ENCODE data around the gene SLC46A2.
A peak's percentile ranks its signal among the peaks of the same experiment; 100 is the strongest.

The SLC46A2 gene

DNA sequence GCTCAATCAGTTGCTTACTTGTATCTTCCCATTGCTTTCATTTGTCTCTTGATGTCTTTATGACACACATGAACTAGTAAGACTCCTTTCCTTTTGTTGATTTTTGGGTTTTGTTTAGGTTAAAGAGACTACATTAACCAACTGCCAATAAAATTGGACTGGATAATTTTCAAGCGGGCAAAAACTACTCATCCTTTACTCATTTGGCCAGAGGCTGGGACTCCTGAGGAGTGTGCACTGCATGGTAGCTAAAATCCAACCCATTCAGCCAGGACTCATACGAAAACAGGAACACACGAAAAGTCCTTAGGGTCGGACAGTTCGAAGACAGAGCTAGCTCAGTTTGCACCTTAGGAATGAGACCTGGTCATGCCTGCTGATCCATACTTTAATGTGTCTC is 6.0 kb downstream of the SLC46A2 start:
- DNase-seq: no peak

DNA sequence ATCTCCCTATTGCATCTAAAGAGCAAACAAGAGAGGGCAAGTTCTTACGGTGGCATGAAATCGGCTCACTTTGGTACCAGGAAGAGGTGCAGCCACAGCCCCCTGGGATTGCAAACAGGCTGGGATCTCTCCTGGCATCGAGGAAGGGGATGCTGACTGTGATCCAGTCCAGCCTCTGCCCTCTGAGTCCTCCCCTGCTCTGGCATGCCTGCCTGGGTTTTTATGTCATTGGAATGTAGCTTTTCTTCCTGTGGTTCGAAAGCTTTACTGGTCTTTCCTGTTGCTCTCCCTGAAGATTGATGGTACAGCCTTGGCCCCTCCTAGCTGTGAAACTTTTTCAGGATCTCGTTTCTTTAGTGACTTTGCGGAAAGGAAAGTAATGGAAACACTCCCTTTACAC is 6.6 kb downstream of the SLC46A2 start:
- no peak for DNase-seq

DNA sequence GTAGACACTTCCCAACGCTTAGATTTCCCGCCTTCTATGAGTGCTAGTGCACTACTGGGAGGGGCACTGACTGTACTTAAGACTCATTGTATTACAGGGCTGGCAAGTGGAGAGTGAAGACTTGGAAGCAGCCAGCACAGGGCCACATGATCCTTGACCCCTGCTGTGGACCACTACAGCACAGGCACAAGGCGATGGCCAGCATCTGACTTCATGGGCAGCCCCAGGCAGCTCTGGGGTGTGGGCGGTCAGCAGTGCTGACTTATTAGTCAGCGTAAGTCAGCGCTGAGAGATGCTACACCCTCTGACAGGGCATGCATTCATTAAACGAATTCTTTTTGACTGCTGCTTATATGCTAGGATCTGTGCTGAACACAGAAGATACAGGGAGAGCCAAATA is 9.3 kb downstream of the SLC46A2 start:
- no peak for DNase-seq

DNA sequence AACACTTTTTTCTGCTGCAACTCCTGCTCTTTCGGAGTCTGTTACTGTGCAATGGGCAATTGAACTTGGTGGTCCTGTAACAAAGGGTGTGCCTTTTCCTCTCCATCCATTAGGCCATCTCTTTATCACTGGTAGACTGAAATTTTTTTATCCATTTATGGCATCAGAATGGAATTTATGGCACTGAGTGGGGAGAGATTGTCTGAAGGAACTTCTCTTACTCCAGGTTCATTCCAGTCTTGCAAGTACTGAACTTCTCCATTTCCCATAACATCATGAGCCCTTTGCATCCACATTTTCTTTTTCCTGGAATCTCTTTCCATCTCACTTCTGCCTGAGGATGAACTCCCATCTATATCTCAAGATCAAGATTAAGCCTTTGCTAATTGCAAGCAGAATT is 10.0 kb downstream of the SLC46A2 start:
- DNase-seq: no peak

DNA sequence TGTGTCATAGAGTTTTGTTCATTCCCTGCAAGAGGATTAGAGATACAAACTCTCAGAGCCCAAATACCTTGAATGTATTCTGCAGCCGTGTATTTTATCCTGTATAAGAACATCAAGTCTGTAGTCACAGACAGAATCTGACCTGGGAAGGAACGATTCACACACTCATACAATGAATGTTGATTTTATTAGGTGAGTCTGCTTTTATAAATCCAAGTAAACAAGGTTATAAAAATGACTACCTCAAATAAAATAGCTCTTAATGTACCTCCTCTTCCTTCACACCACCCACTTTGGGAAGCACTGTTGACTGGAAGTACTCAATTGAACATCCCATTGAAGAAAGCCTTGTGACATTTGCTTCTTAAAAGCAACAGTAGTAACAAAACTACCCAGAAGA is 11.9 kb downstream of the SLC46A2 start:
- DNase-seq: no peak

DNA sequence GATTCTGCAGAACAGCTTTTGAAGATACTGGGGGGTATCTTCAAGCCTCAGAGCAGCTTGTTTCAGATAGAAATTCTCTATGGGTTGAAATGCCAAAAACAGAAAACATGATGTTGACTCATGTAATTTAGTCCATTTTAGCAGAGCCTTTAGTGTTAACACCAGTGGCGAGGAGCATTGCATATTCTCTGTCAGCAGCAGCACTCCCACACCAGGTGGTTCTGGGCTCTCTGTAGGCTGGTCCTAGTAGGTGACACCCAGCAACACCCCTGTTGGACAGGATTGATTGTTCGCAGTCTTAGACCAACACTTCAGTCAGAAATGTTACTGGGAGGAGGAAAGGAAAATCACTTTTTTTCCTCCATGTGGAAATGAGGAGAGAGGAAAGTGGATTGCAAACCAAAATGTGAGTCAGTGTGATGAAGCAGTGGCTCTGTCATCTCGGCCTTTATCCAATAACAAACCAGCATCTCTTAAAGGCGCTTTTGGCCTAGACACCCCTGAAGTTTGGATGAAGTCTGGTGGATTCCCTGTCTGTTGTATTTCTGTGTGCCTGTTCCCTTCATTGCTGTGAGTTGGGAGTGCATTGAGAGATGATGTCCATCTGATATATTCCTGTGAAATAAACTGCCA is 16.8 kb downstream of the SLC46A2 start:
- no peak for DNase-seq

DNA sequence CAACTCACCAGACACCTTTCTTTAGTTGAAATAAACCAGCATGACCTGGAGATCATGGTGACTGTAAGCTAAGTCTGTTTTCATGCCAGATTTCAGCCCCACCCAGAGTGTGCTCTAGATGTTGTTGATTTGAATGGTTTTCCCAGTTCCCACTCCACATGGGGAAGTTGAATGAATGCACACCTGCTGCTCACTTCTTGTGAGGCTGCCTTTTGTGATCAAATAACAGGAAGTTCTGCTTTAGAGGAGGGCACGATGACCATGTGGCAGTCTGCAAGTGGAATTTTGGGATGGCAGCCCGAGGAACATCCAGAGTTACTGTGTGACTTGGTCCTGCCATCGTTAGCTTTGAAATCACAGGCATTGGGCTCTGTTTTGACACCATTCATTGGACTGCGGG is 18.7 kb downstream of the SLC46A2 start:
- no peak for DNase-seq

DNA sequence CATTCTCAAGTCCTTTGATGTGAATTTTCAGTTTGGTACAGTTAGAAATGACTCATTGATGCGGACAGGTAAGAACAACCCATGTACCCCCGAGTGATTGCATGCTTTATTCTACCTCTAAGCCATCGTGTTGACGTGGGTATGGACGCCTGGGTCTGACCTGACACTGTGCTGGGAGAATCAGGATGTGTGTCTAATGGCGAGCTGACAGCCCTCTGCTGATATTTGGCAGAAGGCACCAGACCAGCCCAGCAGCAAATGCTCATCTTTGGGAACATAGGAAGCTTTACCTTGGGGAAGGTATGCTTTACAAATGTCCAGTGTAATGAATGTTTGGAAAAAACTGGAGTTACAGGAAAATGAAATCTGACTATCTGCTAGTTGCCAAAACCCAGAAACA is 20.1 kb downstream of the SLC46A2 start:
- DNase-seq: peak in 1 of 14 donors; percentile 42

DNA sequence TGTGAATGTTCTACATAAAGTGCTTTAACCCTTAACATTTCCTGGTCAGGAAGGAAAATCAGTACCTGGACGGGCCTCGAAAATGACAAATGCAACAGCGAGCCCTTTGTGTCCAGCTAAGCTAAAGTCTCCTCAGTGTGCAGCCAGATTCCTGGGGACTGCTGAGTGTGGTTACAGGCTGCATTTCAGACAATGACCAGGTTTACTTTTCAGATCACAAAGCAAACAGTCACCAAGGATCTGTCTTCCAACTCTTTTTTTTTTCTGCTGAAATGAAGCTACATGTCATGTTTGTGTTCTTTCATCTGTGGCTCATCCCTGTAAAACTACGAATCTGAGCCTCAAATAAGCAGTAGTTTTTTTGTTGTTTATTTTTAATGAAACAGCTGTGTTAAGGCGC is 20.8 kb downstream of the SLC46A2 start:
- no peak for DNase-seq

DNA sequence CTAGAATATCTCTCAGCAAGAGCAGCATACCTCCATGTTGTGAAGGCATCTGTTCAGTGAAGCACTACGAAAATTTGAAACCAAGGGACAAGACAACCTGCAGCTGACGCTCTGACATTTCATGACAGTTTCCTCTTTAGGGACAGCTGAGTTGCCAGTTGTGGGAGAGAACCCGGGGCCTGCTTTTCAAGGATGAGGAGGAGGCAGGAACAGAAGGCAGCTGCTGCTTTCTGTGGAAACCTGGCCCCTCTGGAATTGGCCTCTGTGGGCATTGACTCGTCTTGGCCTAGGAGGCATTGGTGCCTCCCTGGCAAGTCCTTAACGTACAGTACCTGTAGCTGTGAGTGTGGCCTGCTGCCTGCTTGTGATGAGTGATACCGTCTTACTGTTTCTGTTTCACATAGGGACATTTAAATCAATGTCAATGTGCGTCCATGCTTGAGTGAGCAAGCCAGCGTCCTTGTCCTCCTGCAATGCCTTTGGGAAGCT is 21.6 kb downstream of the SLC46A2 start:
- DNase-seq: no peak

DNA sequence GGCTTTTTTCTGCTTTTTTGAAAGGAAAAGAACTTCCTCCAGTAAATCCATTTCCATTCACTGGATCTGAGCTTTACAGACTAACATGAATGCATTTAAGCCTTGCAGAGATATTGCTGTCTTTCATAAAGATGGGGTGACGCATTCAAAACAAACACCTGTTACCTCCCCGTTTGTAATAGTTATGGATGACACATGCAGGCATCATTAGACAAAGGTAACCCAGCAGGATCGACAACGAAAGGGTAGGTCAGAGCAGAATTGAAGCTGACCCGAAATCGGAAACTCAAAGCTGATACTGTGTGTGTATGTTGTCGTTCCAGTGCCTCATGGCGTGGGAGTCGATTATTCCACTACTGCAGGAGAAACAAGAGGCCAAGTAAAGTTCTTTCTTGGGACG is 22.2 kb downstream of the SLC46A2 start:
- DNase-seq: no peak

DNA sequence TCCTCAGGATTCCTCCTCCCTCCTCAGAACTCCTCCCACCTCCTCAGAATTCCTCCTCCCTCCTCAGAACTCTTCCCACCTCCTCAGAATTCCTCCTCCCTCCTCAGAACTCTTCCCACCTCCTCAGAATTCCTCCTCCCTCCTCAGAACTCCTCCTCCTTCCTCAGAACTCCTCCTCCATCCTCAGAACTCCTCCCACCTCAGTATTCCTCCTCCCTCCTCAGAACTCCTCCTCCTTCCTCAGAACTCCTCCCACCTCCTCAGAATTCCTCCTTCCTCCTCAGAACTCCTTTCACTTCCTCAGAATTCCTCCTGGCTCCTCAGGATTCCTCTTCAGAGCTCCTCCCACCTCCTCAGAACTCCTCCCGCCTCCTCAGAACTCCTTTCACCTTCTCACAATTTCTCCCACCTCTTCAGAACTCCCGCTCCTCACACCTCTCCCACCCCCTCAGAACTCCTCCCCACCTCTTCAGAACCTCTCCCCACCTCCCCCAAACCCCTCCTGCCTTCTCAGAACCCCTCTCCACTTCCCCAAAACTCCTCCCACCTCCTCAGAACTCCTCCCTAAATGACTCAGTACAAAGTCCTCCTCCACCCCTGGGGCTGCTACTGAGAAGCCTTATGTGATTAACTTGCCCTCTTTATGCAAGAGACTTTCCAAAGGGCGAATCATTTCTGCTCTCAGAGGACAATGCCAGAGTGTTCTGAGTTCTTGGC is 23.2 kb downstream of the SLC46A2 start:
- DNase-seq: no peak

DNA sequence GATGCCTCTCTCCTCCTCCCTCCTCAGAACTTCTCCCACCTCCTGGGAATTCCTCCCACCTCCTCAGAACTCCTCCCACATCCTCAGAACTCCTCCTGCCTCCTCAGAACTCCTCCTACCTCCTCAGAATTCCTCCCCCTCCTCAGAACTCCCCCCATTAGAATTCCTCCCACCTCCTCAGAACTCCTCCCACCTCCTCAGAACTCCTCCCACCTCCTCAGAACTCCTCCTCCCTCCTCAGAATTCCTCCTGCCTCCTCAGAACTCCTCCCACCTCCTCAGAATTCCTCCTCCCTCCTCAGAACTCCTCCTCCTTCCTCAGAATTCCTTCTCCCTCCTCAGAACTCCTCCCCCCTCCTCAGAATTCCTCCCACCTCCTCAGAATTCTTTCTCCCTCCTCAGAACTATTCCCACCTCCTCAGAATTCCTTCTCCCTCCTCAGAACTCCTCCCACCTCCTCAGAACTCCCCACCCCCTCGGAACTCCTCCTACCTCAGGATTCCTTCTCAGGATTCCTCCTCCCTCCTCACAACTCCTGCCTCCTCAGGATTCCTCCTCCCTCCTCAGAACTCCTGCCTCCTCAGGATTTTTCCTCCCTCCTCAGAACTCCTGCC is 23.9 kb downstream of the SLC46A2 start:
- DNase-seq: no peak

DNA sequence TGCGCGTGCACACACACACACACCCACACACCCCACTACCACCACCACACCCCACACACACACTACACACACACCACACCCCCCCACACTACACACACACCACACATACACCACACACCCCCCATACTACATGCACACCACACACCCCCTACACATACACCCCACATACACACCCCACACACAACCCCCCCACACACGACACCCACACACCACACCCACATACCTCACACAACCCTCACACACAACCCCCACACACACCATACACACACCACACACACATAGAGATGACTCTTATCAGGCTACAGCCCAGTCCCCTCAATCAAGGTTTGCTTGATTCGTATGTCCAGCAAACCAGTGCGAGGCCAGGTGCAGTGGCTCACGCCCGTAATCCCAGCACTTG is 25.7 kb downstream of the SLC46A2 start:
- DNase-seq: no peak

DNA sequence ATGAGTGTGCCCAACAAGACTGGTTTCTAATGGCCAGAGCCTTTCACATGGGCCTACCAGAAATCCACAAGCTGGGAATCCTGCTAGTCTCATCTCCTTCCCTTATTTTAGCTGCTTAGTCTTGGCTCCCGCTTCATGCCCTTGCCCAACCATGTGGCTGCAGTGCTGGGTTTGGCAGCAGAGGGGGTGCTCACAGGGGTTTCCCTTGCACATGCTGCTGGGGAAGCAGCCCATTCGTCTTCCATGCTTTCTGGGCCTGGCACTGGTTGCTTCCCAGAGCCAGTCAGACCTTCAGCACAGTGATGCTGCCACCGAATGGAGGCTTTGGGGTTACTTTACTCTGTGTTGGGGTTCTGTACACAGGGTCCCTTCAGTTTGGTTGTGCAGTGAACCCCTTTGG is 26.3 kb downstream of the SLC46A2 start:
- DNase-seq: no peak

DNA sequence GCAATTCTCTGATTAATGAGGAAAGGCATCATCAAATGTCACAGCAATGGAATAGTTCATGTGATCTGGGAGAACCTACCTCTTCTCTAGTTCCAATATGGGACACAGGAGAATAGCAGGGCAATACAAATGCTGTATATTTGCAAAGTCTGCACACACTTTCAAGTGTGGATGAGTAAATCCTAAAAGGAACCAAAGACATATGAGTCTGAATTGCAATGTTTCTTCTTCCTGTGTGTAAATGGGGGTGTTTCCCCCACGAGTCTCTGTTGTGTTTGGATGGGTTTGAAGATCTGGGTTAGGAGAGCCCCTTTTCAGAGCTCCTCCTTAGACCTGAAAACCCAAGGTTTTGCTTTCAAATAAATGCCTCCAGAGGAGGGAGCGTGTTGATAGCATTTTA is 26.9 kb downstream of the SLC46A2 start:
- DNase-seq: no peak

DNA sequence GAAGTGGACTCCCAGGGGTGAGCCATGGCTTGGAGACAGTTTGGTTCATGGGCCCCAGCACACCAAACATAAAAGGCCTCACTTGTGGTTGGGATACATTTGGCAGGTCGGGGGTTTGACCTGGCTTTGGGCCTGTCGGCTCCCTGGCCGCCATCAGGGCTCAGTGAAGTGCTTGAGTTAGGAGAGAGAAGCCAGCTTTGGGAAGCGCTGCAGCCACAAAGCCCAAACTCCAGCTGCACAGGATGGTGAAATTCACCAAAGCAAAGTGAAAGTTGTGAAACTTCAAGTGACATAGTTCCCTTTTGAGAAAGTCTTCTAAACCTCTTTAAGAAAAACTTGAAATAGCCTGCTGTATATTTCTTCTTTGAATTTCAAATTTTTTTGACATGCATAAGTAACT is 27.5 kb downstream of the SLC46A2 start:
- DNase-seq: peak in 2 of 14 donors; percentile 9 to 10

DNA sequence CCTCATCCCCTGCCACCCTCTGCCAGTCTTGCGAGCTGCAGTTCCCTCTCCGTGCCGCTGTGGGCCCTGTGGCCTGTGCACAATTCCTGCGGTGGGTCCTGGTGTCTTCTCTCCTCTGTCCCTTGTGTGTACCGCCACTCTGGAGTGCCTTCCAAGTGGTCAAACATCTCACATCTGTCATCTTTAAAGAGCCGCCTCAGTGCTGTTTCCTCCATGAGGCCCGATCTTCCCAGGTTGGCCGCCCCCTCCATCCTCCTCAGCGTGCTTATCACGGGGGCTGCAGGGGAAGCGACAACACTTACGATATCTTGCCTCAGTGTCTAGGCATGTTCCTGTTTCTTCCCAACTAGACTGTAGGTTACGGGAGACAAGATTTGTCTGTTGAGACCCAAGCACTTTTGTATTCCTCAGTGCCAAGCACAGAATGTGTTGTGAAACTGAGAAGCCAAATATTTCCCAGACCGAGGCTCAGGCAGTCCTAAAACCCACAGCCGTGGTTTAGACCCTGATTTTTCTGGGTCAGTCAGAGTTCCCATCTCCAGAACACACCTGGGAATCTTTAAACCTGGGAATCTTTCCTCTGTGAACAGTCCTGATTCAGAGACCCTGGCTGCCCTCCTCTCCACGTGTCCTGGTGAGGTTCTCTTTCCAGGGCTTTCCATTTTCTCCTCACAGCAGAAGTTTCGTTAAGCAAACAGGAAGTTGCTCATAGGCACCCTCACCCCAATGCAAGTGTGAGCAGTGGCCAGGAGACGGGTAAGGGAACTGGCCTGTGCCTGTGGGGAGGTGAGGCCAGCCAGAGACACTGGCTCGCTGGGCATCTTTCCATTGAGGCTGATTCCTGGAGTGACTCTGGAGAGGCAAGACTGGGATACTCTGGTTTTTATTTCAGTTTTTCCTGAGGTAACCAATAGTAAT is 28.8 kb downstream of the SLC46A2 start:
- peak in 5 of 14 donors; percentile 5 to 33 (median 25) for DNase-seq

DNA sequence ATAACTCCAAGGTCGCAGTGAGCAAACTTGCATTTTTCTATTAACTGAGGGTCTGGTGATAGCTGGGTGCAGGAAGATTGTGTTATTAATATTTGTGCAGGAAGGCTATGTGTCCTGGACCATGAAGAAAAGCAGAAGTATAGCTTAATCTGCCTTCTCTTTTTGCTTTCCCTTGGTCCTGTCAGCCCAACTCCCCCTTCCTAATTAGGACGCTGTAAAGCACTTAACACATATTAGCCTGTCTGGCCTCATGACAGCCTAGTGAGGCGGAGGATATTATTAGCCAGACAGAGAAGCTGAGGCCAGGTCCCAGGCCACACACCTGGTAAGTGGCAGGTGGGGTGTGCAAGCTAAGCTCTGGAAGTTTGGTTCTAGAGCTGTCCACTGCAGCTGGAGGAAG is 29.5 kb downstream of the SLC46A2 start:
- DNase-seq: no peak

DNA sequence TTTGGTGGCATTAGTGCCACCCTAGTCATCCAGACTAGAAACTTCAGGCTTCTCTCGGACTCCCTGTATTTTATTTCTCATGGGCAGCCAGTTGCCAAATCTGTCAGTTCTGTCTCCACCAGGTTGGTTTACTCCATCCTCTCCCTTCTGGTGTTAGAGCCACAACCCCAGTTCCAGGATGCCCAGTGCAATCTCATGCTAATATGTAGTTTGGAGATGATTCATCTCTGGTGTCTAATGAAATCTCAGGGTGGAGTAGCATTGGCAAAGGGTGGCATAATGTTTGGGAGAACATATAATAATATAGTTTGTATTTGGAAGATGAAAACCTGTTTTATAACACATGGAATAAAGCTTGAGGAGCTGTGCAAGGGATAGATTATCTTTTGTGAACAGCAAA is 30.2 kb downstream of the SLC46A2 start:
- DNase-seq: no peak

DNA sequence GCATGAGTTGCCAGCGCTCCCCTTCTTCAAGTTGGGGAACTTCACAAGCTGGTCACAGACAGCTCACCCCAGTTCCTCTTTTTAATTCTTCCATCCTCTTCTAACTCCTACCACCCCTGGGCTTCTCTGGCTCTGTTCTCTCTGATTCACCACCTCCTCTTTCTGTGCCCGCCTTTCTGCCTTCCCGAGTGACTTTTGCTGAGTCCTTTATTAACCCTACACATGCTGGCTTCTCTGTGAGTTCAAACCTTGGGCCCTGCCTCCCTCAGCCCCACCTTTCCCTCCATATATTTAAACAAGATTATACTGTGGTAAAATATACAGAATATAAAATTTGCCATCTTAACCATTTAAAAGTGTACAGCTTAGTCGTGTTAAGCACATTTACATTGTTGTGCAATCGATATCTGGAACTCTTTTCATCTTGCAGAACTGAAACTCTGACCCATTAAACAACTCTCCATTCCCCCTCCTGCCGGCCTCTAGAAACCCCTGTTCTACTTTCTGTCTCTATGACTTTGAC is 32.0 kb downstream of the SLC46A2 start:
- peak in 3 of 14 donors; percentile 2 to 14 (median 9) for DNase-seq

DNA sequence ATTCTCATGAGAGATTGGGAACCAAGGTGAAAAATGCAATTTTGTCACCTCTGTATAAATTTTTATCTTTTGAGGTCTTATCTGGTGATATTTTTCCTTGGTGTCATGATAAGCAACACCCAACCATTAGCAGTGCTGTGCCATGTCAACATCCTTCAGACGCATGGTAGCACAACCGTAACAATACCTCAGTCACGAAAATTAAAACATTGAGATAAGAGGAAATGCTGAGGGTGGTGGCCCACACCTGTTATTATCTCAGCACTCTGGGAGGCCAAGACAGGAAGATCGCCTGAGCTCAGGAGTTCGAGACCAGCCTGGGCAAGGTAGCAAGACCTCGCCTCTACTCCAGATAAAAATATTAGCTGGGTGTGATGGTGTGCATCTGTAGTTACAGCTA is 32.7 kb downstream of the SLC46A2 start:
- DNase-seq: no peak

DNA sequence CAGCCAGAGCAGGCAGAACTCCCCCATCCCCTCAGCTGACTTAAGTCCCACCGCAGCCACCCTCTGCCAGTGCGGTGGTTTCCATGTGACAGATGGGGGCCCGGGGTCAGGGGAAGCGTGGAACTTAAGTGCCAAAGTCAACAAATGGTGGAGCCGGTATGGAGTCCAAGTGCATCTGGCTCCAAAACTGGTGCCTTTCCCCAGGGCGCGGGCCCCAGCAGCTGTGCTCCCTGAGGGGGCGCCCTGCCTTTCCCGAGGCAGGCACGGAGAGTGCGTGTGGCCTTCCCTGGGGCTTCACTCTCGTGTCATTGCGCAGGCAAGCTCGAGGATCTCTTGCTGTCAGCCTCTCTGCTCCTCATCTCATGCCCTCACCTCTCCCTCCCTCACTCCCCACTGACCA is 33.8 kb downstream of the SLC46A2 start:
- no peak for DNase-seq
